K562 (cell line): ENCODE results near the gene HECW1. TPM values are rescaled to one million over a fixed set of nuclear protein-coding genes. Genes with fewer than 3 reads are reported as not detected.

Experiments used
- ATAC-seq: fragments of 200-7000 bp; cut with Tn5 transposase; 3 replicates; pipeline ENCODE4 v1.9.1; 2020; ENCODE audit warnings: moderate library complexity
- BruUV-seq: library from RNA; stranded (reverse); fragments of 400-500 nt; replicated peaks from 2 replicates; lab custom pipeline; 2021; lab: Mats Ljungman, UMichigan
- CTCF ChIA-PET: fragments of 300-600 bp; formaldehyde crosslinking; extraction: SDS; loops from one replicate; lab custom pipeline; 2021; ENCODE audit warnings: low intra/inter-chr PET ratio; lab: Yijun Ruan, JAX
- POLR2A ChIA-PET: fragments of 300-600, 350-650 bp; sonication (Branson Sonifier 250); formaldehyde crosslinking; extraction: SDS; loops from one replicate; lab custom pipeline; 2021; ENCODE audit warnings: antibody characterized with exemption, inconsistent platforms; lab: Yijun Ruan, JAX
- DNase-seq, 4 experiments: peaks; one replicate each; pipeline versions ENCODE4 v3.0.0 to v3.0.0-alpha.2; 2011 to 2018; ENCODE audit warnings: low spot score in 3 of 4, mixed read lengths in 3 of 4; ENCODE audit errors: extremely low read depth in 1 of 4
- FAIRE-seq: peaks from 2 replicates; lab custom pipeline; 2011; peaks lifted over from hg19 to GRCh38; lab: Jason Lieb, UNC
- H2AFZ ChIP-seq: 2 replicates; pipeline ENCODE4 v1.6.0; 2011; ENCODE audit warnings: low read depth, low read length, control low read depth, inconsistent platforms
- H3K27ac ChIP-seq: fragments of 200-600 bp; 3 replicates; pipeline ENCODE4 v1.8.0; 2011; ENCODE audit warnings: low read depth, mild to moderate bottlenecking, control low read depth, inconsistent platforms, low read length, moderate library complexity, mixed read lengths; ENCODE audit errors: extremely low read depth
- H3K27me3 ChIP-seq, 2 experiments: fragments of 300-600 bp in 1 of 2; 2 replicates in 1 of 2; 3 replicates in 1 of 2; pipeline versions ENCODE4 v1.6.0 to v1.8.0; 2011; ENCODE audit warnings: inconsistent platforms in 2 of 2, low read length in 2 of 2, mild to moderate bottlenecking in 1 of 2, mixed read lengths in 1 of 2, moderate library complexity in 1 of 2; ENCODE audit not compliant: control insufficient read depth in 2 of 2, insufficient read depth in 2 of 2
- H3K36me3 ChIP-seq: fragments of 300-600 bp; 3 replicates; pipeline ENCODE4 v1.8.0; 2011; ENCODE audit warnings: mild to moderate bottlenecking, low read length, inconsistent platforms; ENCODE audit not compliant: control insufficient read depth, insufficient read depth
- H3K4me1 ChIP-seq, 2 experiments: fragments of 200-600 bp in 1 of 2; replicated peaks in 1 of 2; 2 replicates in 1 of 2; 3 replicates in 1 of 2; pipeline versions ENCODE4 v1.5.1 to v1.8.0; 2011; ENCODE audit warnings: inconsistent platforms in 2 of 2, low read length in 2 of 2, mild to moderate bottlenecking in 1 of 2, mixed read lengths in 1 of 2, moderate library complexity in 1 of 2; ENCODE audit not compliant: control insufficient read depth in 2 of 2, insufficient read depth in 2 of 2
- H3K4me2 ChIP-seq: 2 replicates; pipeline ENCODE4 v1.6.1; 2011; ENCODE audit warnings: low read length, control low read depth, inconsistent platforms, mixed read lengths; ENCODE audit not compliant: insufficient read depth
- H3K4me3 ChIP-seq: fragments of 200-600 bp; sonication (generic), shearing (Covaris generic); 2 replicates; pipeline ENCODE4 v1.5.1; 2016; ENCODE audit warnings: control low read depth, inconsistent platforms
- H3K79me2 ChIP-seq: fragments of 200-600 bp; 3 replicates; pipeline ENCODE4 v1.8.0; 2011; ENCODE audit warnings: low read length, inconsistent platforms; ENCODE audit not compliant: control insufficient read depth, insufficient read depth
- H3K9ac ChIP-seq, 2 experiments: 2 replicates each; pipeline versions ENCODE4 v1.6.0 to v1.6.1; 2011; ENCODE audit warnings: low read depth in 2 of 2, low read length in 2 of 2, control low read depth in 1 of 2, inconsistent platforms in 1 of 2, mild to moderate bottlenecking in 1 of 2, mixed read lengths in 1 of 2; ENCODE audit not compliant: insufficient read depth in 1 of 2
- H3K9me1 ChIP-seq: one replicate; pipeline ENCODE4 v1.6.0; 2011; ENCODE audit warnings: inconsistent platforms, mild to moderate bottlenecking, low read length, moderate library complexity; ENCODE audit not compliant: control insufficient read depth, insufficient read depth
- H3K9me3 ChIP-seq: replicated peaks from 2 replicates; pipeline ENCODE4 v1.5.1; 2011; ENCODE audit warnings: low read depth, low read length, inconsistent platforms; ENCODE audit not compliant: control insufficient read depth, insufficient read depth
- H4K20me1 ChIP-seq: replicated peaks from 2 replicates; pipeline ENCODE4 v1.6.1; 2011; ENCODE audit warnings: low read length, inconsistent platforms, mixed read lengths; ENCODE audit not compliant: control insufficient read depth, insufficient read depth
- BRD9 ChIP-seq: fragments of 450-650 bp; IDR thresholded peaks from 2 replicates; pipeline ENCODE4 v1.6.1; 2018; ENCODE audit warnings: low read depth; ENCODE audit not compliant: partially characterized antibody
- DIDO1 ChIP-seq: fragments of 450-650 bp; IDR thresholded peaks from 2 replicates; pipeline ENCODE4 v1.6.1; 2016; ENCODE audit warnings: low read depth, missing biosample characterization, missing genetic modification characterization
- HDAC3 ChIP-seq: fragments of 450-650 bp; IDR thresholded peaks from 2 replicates; pipeline ENCODE4 v1.6.1; 2018; ENCODE audit warnings: borderline replicate concordance, mild to moderate bottlenecking, moderate library complexity; ENCODE audit not compliant: partially characterized antibody
- KDM4B ChIP-seq, 2 experiments: fragments of 450-650 bp in 1 of 2; sonication (generic) in 1 of 2; IDR thresholded peaks; 2 replicates each; pipeline ENCODE4 v1.6.1; 2016 to 2017; ENCODE audit warnings: borderline replicate concordance in 2 of 2, antibody characterized with exemption in 1 of 2, low read depth in 1 of 2, mild to moderate bottlenecking in 1 of 2
- KLF10 ChIP-seq: fragments of 250-450 bp; sonication (Bioruptor Pico); IDR thresholded peaks from 2 replicates; pipeline ENCODE4 v1.6.1; 2021; ENCODE audit warnings: matching md5 sums
- PHB ChIP-seq: fragments of 250-450 bp; sonication (Bioruptor Pico); IDR thresholded peaks from 2 replicates; pipeline ENCODE4 v1.5.0; 2021
- SRSF3 ChIP-seq: fragments of 200-400 bp; formaldehyde crosslinking; IDR thresholded peaks from 2 replicates; pipeline ENCODE4 v1.6.1; 2016; ENCODE audit warnings: mild to moderate bottlenecking, low read length, moderate library complexity; ENCODE audit not compliant: insufficient read depth
- TCFL5 ChIP-seq: fragments of 250-450 bp; sonication (Bioruptor Pico); conservative IDR thresholded peaks from 2 replicates; pipeline ENCODE4 v1.6.1; 2021; ENCODE audit warnings: mild to moderate bottlenecking, moderate library complexity, matching md5 sums
- ZNF408 ChIP-seq: fragments of 250-450 bp; sonication (Bioruptor Pico); IDR thresholded peaks from 2 replicates; pipeline ENCODE4 v1.4.0; 2020; ENCODE audit warnings: low read depth, mild to moderate bottlenecking, moderate library complexity
- ZNF507 ChIP-seq: conservative IDR thresholded peaks from 2 replicates; pipeline ENCODE4 v1.6.1; 2017; ENCODE audit warnings: missing genetic modification characterization, missing compliant biosample characterization
- WGBS: fragments of 100-300 bp; shearing (Covaris generic); methylation state at CpG from one replicate; pipeline ENCODE4 v1.1.6; 2016; ENCODE audit warnings: low coverage, mixed read lengths; ENCODE audit not compliant: insufficient coverage; ENCODE audit errors: missing lambda C conversion rate; 5-methylcytosine and 5-hydroxymethylcytosine counted together
- in situ Hi-C: fragments of 300-500 bp; cut with MboI; formaldehyde crosslinking; loops from 4 replicates; pipeline ENCODE4 v1.15.0; 2018; ENCODE audit warnings: inconsistent platforms, mixed read lengths
- intact Hi-C: fragments of 100-400 bp; cut with micrococcal nuclease; formaldehyde crosslinking; loops from 2 replicates; pipeline ENCODE4 v1.14.2; 2022
- polyA plus RNA-seq, 8 experiments: library from polyadenylated mRNA; depleted of rRNA in 4 of 8; stranded (reverse) in 5 of 8; unstranded in 3 of 8; fragments of >200 nt; fragmentation: Nextera tagmentation in 2 of 8; fragmentation: Illumina TruSeq in 1 of 8; extraction: Ambion mirVana in 2 of 8; extraction: Trizol in 1 of 8; gene quantifications; 2 replicates each; pipeline versions ENCODE4 v1.2.1 to v1.2.3, GENCODE V29; 2011 to 2014; ENCODE audit warnings: inconsistent platforms in 1 of 8, missing spikeins in 1 of 8
- total RNA-seq, 7 experiments: library from RNA; depleted of rRNA in 6 of 7; stranded (reverse); fragments of >200 nt in 6 of 7; fragmentation: Illumina TruSeq in 2 of 7; extraction: Trizol in 2 of 7; gene quantifications; 2 replicates each; pipeline versions ENCODE4 v1.2.1 to v1.2.3, GENCODE V29; 2011 to 2021; ENCODE audit warnings: low replicate concordance in 1 of 7
- TF ChIP-seq, protein P1 (sequence below): fragments of 450-650 bp; formaldehyde crosslinking; conservative IDR thresholded peaks from 2 replicates; pipeline ENCODE4 v1.4.0; 2022; ENCODE audit warnings: mild to moderate bottlenecking, missing genetic modification characterization
- TF ChIP-seq, protein P2 (sequence below): fragments of 250-450 bp; sonication (Bioruptor Pico); IDR thresholded peaks from 2 replicates; pipeline ENCODE4 v1.5.0; 2021; ENCODE audit warnings: mild to moderate bottlenecking, borderline replicate concordance

Gene HECW1
- total and polyA plus RNA-seq, 9 of the 15 experiments (the other 6 are each of a cell fraction or from before 2014, with no cell fraction given): 0.07 to 0.31 (median 0.13) TPM; not detected in 4

DNA sequence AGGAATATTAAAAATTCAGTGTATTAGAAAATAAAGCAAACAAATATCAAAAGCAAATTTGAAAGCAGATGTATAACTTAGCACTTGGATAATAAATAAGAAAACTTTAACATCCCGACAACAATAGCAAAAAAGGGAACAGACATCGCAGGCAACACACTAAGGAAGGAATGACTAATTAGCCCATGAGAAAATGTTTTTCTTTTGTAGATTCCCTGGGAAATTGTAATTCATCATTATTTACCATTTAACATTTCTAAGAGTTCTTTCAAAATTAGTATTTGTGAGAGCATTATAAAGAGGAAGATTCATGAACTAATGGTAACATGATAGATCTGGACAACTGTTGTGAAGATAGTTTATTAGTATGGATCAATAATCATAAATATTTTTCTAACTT is 364.4 kb downstream of the HECW1 start:
- DNase-seq (no peak), ATAC-seq (no peak), FAIRE-seq (no peak)
- Histone ChIP-seq H3K27me3 (peaks cover under 1 to 11% of the 10 kb centered on the region in 2 experiments; a peak in 3 of 5 replicates), H4K20me1 (no peaks in the 10 kb centered on the region), H3K4me3 (no peak overlapping the region), H2AFZ (no peak overlapping the region), H3K9me1 (no peaks in the 10 kb centered on the region), H3K9me3 (no peaks in the 10 kb centered on the region), H3K4me2 (no peak overlapping the region), H3K36me3 (no peaks in the 10 kb centered on the region), H3K4me1 (no peaks in the 10 kb centered on the region), H3K27ac (no peak overlapping the region), H3K9ac (no peak overlapping the region), H3K79me2 (no peaks in the 10 kb centered on the region)
- POLR2A ChIA-PET: interaction anchor here (0.6 kb wide), 1 partner anchor 53 kb away, joined by 3 read pairs; no protein-coding TSS in a partner anchor
- intact Hi-C loops: no loop called here
- no peak for TF ChIP-seq SRSF3
- TF ChIP-seq ZNF507 (tag): no peak
- TF ChIP-seq, protein P1, sequence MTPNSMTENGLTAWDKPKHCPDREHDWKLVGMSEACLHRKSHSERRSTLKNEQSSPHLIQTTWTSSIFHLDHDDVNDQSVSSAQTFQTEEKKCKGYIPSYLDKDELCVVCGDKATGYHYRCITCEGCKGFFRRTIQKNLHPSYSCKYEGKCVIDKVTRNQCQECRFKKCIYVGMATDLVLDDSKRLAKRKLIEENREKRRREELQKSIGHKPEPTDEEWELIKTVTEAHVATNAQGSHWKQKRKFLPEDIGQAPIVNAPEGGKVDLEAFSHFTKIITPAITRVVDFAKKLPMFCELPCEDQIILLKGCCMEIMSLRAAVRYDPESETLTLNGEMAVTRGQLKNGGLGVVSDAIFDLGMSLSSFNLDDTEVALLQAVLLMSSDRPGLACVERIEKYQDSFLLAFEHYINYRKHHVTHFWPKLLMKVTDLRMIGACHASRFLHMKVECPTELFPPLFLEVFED (CRISPR knock-in tag): no peak
- TF ChIP-seq TCFL5: no peak
- TF ChIP-seq ZNF408: no peak
- no peak for TF ChIP-seq KDM4B (IDR thresholded peaks at IDR 0.05; ENCODE audit: borderline replicate concordance in 2 of 2, low read depth in 1 of 2)
- TF ChIP-seq DIDO1: no peak
- no peak for TF ChIP-seq HDAC3
- TF ChIP-seq PHB (CRISPR knock-in tag): no peak
- TF ChIP-seq KLF10: no peak
- TF ChIP-seq BRD9: no peak
- TF ChIP-seq, protein P2, sequence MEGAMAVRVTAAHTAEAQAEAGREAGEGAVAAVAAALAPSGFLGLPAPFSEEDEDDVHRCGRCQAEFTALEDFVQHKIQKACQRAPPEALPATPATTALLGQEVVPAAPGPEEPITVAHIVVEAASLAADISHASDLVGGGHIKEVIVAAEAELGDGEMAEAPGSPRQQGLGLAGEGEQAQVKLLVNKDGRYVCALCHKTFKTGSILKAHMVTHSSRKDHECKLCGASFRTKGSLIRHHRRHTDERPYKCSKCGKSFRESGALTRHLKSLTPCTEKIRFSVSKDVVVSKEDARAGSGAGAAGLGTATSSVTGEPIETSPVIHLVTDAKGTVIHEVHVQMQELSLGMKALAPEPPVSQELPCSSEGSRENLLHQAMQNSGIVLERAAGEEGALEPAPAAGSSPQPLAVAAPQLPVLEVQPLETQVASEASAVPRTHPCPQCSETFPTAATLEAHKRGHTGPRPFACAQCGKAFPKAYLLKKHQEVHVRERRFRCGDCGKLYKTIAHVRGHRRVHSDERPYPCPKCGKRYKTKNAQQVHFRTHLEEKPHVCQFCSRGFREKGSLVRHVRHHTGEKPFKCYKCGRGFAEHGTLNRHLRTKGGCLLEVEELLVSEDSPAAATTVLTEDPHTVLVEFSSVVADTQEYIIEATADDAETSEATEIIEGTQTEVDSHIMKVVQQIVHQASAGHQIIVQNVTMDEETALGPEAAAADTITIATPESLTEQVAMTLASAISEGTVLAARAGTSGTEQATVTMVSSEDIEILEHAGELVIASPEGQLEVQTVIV (CRISPR knock-in tag): no peak
- in situ Hi-C loops: no loop called here
- no TSS peak for BruUV-seq
- 0% methylated on average over 2 of the region's 2 CpGs for WGBS
- CTCF ChIA-PET: no interaction called here
